Tongue (tissue), 2 donors: ENCODE data around the gene TRAP1. TPM values are rescaled to one million over a fixed set of nuclear protein-coding genes. Genes with fewer than 3 reads are reported as not detected.
"Not testable (repeated sequence)": the region's sequence is repeated elsewhere in the genome, so short reads cannot be mapped to it uniquely, and the experiment has no call there.

ENCODE experiments used
- DNase-seq: peaks from one replicate; pipeline ENCODE4 v3.0.0-alpha.2; 2015
- total RNA-seq: library from RNA; depleted of rRNA; stranded (reverse); fragments of >200 nt; gene quantifications from one replicate; pipeline ENCODE4 v1.2.3, GENCODE V29; 2014

Gene TRAP1
- total RNA-seq, 1 donor from 2014 or later: 136 TPM

- DNase-seq: no peak
Measured at GRCh38 chr16:3735541-3735940, 18.2 kb upstream of the TRAP1 start.

- no peak for DNase-seq
Measured at GRCh38 chr16:3734758-3735221, 17.5 kb upstream of the TRAP1 start.

GRCh38 chr16:3734084-3734757 lies 16.9 kb upstream of the TRAP1 start:
- no peak for DNase-seq

- peak; percentile 22 for DNase-seq
Measured at GRCh38 chr16:3732171-3732570, 14.8 kb upstream of the TRAP1 start.

GRCh38 chr16:3731126-3731935 lies 14.0 kb upstream of the TRAP1 start:
- no peak for DNase-seq

- no peak for DNase-seq
Measured at GRCh38 chr16:3730161-3731125, 13.1 kb upstream of the TRAP1 start.

DNA sequence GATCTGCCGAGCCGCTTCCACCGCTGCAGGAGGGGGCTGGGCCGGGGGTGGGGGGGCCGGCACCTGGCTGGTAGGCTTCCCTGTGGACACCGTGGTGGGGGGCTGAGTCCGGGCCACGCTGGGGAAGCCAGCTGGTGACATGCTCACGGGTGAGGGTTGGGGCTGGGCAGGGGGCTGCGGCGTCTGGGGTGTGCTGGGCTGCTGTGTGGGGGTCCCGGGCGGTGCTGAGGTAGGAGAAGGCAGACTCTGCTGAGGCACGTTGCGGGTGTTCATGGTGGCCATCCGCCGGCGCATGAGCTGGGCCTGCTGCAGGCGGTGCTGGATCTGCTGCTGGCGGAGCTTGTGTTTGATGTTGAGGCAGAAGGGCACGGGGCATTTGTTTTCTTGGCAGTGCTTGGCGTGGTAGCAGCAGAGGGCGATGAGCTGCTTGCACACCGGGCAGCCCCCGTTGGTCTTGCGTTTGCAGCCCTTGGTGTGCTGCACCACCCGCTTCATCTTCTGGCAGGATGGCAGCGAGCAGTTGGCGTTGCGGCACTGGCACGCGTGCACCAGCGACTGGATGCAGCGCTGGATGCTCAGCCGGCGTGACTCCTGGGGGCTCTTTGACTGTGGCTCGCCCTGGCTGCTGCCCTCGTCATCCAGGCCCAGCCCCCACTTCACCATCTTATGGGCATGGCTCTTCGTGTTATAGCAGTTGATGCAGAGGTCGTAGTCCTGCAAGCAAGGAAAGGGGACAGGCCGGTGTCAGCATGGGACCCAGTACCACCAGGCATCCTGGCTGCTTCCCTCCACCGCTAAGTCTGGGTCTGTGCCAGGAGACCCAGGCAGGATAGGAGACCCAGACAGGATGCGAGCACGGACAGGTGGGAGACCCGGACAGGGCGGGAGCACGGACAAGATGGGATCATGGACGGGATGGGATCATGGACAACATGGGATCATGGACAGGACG lies 12.1 kb upstream of the TRAP1 start:
- DNase-seq: no peak

DNA sequence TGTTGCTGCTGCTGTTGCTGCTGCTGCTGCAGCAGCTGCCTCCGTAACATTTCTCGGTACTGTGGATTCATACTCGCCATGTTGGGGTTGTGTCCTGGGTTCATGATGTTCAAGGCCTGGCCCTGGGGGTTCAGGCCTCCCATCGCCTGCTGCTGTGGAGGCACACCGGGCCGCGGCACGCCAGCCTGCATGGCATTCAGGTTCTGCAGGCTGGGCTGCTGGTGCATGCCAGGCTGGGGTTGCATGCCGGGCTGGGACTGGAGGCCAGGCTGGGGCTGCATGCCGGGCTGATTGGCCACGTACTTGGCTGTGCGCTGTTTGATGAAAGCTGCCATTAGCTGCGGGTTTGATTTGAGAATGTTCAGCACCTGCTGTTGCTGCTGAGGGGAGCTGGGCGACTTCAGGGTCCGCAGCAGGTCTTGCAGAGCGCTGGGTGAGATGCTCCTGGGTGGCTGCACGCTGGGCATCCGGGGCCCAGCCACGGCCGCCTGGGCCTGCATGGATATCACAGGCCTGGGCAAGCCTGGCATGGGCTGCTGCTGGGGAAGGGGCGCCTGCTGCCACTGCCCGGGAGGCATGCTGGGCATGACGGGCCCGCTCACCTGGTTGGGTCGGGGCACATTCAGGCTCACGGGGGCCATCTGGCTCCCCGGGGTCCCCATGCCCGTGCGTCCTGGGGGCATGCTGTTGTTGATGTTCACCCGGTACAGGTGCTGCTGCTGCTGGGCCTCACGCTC lies 11.3 kb upstream of the TRAP1 start:
- no peak for DNase-seq

GRCh38 chr16:3727806-3728381 lies 10.6 kb upstream of the TRAP1 start:
- DNase-seq: no peak

DNA sequence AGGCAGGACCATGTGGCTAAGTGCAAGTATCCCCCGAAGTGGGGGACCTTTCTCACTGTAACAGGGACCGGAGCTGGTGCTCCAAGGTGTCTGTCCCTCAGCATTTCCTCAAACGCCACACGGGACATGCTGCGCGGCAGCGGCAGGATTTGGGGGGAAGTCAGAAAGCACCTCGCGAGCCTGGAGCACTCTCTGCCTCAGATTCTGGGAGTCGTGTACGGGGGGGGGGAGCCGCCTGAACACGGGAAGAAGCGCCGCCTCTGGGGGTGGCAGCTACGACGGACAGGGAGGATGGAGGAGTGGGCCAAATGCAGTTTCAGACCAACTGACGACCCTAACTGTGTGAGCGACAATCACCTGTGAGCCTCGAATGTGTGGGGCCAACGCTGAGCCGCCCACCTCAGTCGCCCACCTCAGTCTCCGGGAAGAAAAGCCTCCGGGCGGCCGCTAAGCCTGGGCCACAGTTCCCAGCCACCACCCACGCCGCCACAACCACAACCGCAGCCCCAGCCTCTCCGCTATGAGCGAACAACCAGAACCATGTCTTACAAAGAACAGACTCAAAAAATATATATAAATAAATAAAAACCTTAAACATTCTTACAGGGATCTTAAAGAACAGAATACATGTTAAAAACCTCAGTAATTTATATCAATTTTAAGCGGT lies 8.8 kb upstream of the TRAP1 start:
- DNase-seq: no peak

DNA sequence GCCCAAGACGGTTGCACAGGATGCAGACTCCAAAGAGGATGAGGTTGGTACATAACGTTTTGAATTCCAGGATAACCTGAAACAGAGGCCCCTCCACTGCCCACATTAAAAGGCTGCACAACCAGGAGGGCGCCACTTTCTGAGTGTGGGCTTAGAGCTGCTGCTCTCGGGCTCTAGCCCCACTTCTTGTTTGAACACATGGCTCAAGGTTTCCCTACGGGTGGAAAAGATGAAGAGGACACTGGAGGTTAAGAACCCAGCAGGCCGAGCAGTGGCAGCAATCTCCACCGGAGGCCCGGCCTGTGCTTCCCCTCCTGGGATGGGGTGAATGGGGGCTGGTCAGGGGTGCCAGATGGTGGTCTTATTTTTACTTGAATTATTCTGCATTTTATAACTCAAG lies 8.0 kb upstream of the TRAP1 start:
- no peak for DNase-seq

- no peak for DNase-seq
Measured at GRCh38 chr16:3722508-3722907, 5.2 kb upstream of the TRAP1 start.

DNA sequence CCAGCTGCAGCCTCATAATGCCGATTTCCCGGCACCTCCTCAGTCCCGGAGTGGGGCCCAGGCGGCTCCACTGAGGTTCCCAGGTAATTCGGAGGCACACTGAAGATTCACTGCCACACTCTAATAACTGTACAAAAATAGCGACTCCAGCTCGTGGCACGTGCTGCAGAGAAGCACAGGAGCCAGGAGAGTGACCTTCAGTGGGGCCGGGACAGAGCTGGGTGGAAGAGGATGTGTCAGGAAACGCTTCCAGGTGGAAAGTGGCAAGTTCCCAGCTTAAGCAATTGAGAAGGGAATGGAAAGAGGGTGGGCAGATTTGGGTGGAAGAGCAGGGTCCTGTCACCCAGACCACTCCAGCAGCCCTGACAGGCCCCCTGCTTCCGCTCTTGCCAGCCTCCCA lies 3.1 kb upstream of the TRAP1 start:
- no peak for DNase-seq

GRCh38 chr16:3718628-3719027 lies 1.3 kb upstream of the TRAP1 start:
- DNase-seq: no peak

- DNase-seq: no peak
Measured at GRCh38 chr16:3718019-3718391, 681 bp upstream of the TRAP1 start.

GRCh38 chr16:3716831-3717234 lies 491 bp downstream of the TRAP1 start:
- DNase-seq: peak; percentile 30

DNA sequence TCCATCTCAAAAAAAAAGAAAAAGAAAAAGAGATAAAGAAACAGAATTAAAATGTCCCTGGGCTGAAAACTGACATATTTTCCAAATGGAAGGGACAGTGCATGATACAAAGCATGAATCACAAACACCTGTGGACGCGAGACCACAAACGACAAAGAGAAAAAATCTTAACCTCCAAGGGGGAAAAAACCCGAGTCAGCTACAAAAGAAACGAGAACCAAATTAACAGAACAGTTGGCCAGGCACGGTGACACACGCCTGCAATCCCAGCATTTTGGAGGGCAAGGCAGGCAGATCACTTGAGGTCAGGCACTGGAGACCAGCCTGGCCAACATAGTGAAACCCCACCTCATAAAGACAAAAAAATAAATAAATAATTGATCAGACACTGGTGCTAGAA lies 1.9 kb downstream of the TRAP1 start:
- DNase-seq: no peak

DNA sequence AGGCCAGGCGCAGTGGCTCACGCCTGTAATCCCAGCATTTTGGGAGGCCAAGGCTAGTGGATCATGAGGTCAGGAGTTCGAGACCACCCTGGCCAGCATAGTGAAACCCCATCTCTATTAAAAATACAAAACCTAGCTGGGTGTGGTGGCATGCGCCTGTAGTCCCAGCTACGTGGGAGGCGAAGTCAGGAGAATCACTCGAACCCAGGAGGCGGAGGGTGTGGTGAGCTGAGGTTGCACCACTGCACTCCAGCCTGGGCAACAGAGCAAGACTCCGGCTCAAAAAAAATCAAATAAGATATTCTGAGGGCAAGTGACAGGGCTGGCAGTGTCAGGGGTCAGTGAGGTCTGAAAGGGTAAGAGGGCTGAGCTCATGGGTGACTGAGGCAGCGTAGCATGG lies 2.9 kb downstream of the TRAP1 start:
- DNase-seq: not testable (repeated sequence)

- peak; percentile 35 for DNase-seq
Measured at GRCh38 chr16:3713587-3714242, 3.6 kb downstream of the TRAP1 start.
